Gastrocnemius medialis (tissue), 4 donors: Measurements from ENCODE around the gene PRDM10. TPM values are rescaled to one million over a fixed set of nuclear protein-coding genes. Genes with fewer than 3 reads are reported as not detected.

Source experiments
- ATAC-seq, 2 donors: fragments of 150-250 bp; one replicate each; pipeline ENCODE4 v1.9.1; 2016
- DNase-seq, 2 donors: peaks; one replicate each; pipeline ENCODE4 v3.0.0-alpha.2; 2019
- H3K27ac ChIP-seq, 4 donors: fragments of 200-600 bp; sonication (generic); 1 replicate in 1 of 4; 2 replicates in 3 of 4; pipeline ENCODE4 v1.5.1; 2016 to 2018; ENCODE audit warnings: mild to moderate bottlenecking in 2 of 4, moderate library complexity in 1 of 4
- H3K27me3 ChIP-seq, 3 donors: fragments of 200-600 bp; sonication (generic) in 2 of 3; 1 replicate in 1 of 3; 2 replicates in 2 of 3; pipeline versions ENCODE4 v1.5.1 to v1.6.0; 2016 to 2019; ENCODE audit warnings: mild to moderate bottlenecking in 1 of 3, moderate library complexity in 1 of 3
- H3K36me3 ChIP-seq, 2 donors: fragments of 200-600 bp; sonication (generic) in 1 of 2; one replicate each; pipeline ENCODE4 v1.5.1; 2017 to 2018
- H3K4me1 ChIP-seq, 2 donors: fragments of 200-600 bp; sonication (generic) in 1 of 2; one replicate each; pipeline ENCODE4 v1.5.1; 2016 to 2017; ENCODE audit warnings: mild to moderate bottlenecking in 2 of 2
- H3K4me3 ChIP-seq, 4 donors: fragments of 200-600 bp; sonication (generic) in 3 of 4; 1 replicate in 1 of 4; 2 replicates in 3 of 4; pipeline ENCODE4 v1.5.1; 2016 to 2019; ENCODE audit warnings: mild to moderate bottlenecking in 2 of 4
- H3K9me3 ChIP-seq, 3 donors: fragments of 200-600 bp; sonication (generic) in 2 of 3; 1 replicate in 1 of 3; 2 replicates in 2 of 3; pipeline ENCODE4 v1.5.1; 2016 to 2019
- POLR2A ChIP-seq, 2 donors: fragments of 450-650 bp; IDR thresholded peaks; one replicate each; pipeline ENCODE4 v1.6.1; 2017; ENCODE audit warnings: antibody characterized with exemption in 2 of 2, mild to moderate bottlenecking in 2 of 2, moderate library complexity in 2 of 2
- in situ Hi-C, 4 donors: fragments of 200-750 bp; cut with MboI; loops; one replicate each; pipeline versions ENCODE4 v1.15.0 to v1.8.0; 2017; ENCODE audit warnings: low sequenced_read_pairs in 4 of 4
- intact Hi-C: fragments of 100-400 bp; cut with DNase I; formaldehyde crosslinking; loops from one replicate; pipeline ENCODE4 v1.15.1; 2023; ENCODE audit warnings: low total_unique reads
- total RNA-seq, 4 donors: library from RNA; depleted of rRNA; stranded (reverse); fragments of >200 nt; gene quantifications; one replicate each; pipeline versions ENCODE4 v1.1.0 to v1.2.3, GENCODE V29; 2016
- TF ChIP-seq, protein P1 (sequence below), 5 experiments: fragments of 450-650 bp in 3 of 5; fragments of 200-600 bp in 2 of 5; sonication (generic) in 2 of 5; IDR thresholded peaks in 4 of 5; conservative IDR thresholded peaks in 1 of 5; 1 replicate in 4 of 5; 2 replicates in 1 of 5; pipeline ENCODE4 v1.5.1; 2016 to 2019; ENCODE audit warnings: antibody characterized with exemption in 5 of 5, mild to moderate bottlenecking in 3 of 5, moderate library complexity in 3 of 5

PRDM10 gene
- total RNA-seq, 4 donors from 2014 or later, result 3.3 to 10.9 (median 9.0) TPM

DNA sequence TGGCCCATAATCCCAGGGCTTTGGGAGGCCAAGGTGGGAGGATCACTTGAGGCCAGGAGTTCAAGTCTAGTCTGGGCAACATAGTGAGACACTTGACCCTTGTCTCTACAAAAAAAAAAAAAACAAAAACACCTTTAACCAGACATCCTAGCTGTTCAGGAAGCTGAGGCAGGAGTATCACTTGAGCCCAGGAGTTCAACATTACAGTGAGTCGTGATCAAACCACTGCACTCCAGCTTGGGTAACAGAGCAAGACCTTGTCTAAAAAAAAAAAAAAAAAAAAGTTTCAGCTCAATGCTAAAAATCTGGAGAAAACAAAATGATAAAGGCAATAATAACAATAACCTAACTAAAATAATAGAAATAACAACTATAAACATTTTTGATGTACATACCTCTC is 44.5 kb upstream of the PRDM10 start:
- intact Hi-C loops (no loop called here), in situ Hi-C loops (no loop called here)
- Histone ChIP-seq H3K4me3 (no peak overlapping the region), H3K9me3 (no peaks in the 10 kb centered on the region), H3K4me1 (no peaks in the 10 kb centered on the region), H3K27me3 (no peaks in the 10 kb centered on the region), H3K36me3 (no peaks in the 10 kb centered on the region), H3K27ac (no peak overlapping the region)
- ATAC-seq (no peak), DNase-seq (no peak)
- TF ChIP-seq POLR2A (IDR thresholded peaks at IDR 0.05), result no peak
- TF ChIP-seq, protein P1, sequence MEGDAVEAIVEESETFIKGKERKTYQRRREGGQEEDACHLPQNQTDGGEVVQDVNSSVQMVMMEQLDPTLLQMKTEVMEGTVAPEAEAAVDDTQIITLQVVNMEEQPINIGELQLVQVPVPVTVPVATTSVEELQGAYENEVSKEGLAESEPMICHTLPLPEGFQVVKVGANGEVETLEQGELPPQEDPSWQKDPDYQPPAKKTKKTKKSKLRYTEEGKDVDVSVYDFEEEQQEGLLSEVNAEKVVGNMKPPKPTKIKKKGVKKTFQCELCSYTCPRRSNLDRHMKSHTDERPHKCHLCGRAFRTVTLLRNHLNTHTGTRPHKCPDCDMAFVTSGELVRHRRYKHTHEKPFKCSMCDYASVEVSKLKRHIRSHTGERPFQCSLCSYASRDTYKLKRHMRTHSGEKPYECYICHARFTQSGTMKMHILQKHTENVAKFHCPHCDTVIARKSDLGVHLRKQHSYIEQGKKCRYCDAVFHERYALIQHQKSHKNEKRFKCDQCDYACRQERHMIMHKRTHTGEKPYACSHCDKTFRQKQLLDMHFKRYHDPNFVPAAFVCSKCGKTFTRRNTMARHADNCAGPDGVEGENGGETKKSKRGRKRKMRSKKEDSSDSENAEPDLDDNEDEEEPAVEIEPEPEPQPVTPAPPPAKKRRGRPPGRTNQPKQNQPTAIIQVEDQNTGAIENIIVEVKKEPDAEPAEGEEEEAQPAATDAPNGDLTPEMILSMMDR (IDR thresholded peaks at IDR 0.05 in 4 of 5, conservative IDR thresholded peaks at IDR 0.05 in 1 of 5), result no peak

GRCh38 chr11:130043575-130043974 is 40.9 kb upstream of the PRDM10 start:
- Histone ChIP-seq H3K36me3 (no peaks in the 10 kb centered on the region), H3K27ac (no peak overlapping the region), H3K9me3 (no peaks in the 10 kb centered on the region), H3K4me3 (no peak overlapping the region), H3K27me3 (no peaks in the 10 kb centered on the region), H3K4me1 (no peaks in the 10 kb centered on the region)
- DNase-seq (no peak), ATAC-seq (no peak)
- intact Hi-C loops, result no loop called here
- TF ChIP-seq, protein P1 (IDR thresholded peaks at IDR 0.05 in 4 of 5, conservative IDR thresholded peaks at IDR 0.05 in 1 of 5), result no peak
- no peak for TF ChIP-seq POLR2A (IDR thresholded peaks at IDR 0.05)
- in situ Hi-C loops, result no loop called here

- Histone ChIP-seq H3K27me3 (no peaks in the 10 kb centered on the region), H3K27ac (no peak overlapping the region), H3K4me3 (no peak overlapping the region), H3K36me3 (no peaks in the 10 kb centered on the region), H3K9me3 (no peaks in the 10 kb centered on the region), H3K4me1 (no peaks in the 10 kb centered on the region)
- no peak for TF ChIP-seq POLR2A (IDR thresholded peaks at IDR 0.05)
- TF ChIP-seq, protein P1 (IDR thresholded peaks at IDR 0.05 in 4 of 5, conservative IDR thresholded peaks at IDR 0.05 in 1 of 5), result no peak
- ATAC-seq (no peak), DNase-seq (no peak)
- in situ Hi-C loops, result no loop called here
- intact Hi-C loops, result no loop called here
Measured at GRCh38 chr11:130042093-130042591, 39.5 kb upstream of the PRDM10 start.

DNA sequence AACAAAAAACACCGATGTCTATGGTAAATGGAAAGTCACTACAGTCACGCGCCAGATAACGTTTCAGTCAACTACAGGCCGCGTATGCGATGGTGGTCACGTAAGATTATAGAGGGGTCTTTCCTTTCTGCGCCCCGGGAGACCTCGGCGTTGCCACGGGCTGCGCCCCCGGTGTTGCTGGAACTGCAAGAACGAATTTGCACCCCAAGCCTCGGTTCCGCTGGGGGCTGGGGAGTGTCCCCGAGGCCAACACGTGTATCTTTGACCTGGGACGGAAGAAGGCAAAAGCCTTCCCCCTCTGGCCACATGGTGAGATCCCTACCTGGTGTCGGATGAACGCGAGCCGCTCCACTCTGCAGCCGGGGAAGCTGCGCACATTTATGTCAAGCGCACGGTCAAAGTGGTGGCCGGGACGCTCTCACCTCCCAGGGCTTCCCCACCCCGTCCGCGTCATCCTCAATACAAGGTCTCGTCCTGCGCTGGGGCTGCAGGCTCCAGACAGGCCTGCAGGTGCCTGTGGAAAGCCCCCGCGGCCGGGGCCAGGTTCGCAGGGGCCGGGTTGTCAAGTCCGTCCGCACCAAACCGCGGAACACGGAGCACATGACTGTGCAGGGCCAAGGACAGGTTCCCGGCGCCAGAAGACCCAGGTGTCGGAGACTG is 37.8 kb upstream of the PRDM10 start:
- intact Hi-C loops, result no loop called here

More for the DNA sequence above, 37.8 kb upstream of the PRDM10 start:
- Histone ChIP-seq H3K36me3 (no peaks in the 10 kb centered on the region), H3K27me3 (no peaks in the 10 kb centered on the region), H3K4me3 (no peak overlapping the region), H3K27ac (no peak overlapping the region), H3K9me3 (no peaks in the 10 kb centered on the region), H3K4me1 (no peaks in the 10 kb centered on the region)
- in situ Hi-C loops, result no loop called here
- DNase-seq, result no peak
- TF ChIP-seq POLR2A (IDR thresholded peaks at IDR 0.05), result no peak
- TF ChIP-seq, protein P1 (IDR thresholded peaks at IDR 0.05 in 4 of 5, conservative IDR thresholded peaks at IDR 0.05 in 1 of 5), result no peak
- no peak for ATAC-seq
